ENCODE data around the gene EIF4A2.
"Not testable (repeated sequence)": the region's sequence is repeated elsewhere in the genome, so short reads cannot be mapped to it uniquely, and the experiment has no call there.

Gene EIF4A2

DNA sequence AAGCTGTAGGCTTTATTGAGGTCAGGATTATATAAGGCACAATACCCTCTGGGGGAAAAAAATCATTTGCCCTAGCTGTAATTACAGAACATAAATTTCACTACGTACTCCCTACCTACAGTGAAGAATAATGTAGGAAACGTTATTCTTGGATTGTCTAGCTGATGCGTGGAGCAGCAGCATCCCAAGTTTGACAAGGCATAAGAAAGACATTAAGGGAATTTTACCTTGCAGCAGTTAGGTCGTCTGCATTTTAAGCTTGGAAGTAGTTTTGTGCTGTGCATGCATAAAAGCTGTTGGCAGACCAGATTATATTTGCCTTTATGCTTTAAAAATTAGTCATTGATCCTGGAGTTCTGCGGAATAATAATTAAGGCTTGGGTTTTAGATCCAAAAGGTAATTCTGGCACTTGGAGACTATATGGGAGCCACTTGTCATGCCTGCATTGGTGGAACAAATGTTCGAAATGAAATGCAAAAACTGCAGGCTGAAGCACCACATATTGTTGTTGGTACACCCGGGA is 2.2 kb downstream of the EIF4A2 start:
- FAIRE-seq: no peak

DNA sequence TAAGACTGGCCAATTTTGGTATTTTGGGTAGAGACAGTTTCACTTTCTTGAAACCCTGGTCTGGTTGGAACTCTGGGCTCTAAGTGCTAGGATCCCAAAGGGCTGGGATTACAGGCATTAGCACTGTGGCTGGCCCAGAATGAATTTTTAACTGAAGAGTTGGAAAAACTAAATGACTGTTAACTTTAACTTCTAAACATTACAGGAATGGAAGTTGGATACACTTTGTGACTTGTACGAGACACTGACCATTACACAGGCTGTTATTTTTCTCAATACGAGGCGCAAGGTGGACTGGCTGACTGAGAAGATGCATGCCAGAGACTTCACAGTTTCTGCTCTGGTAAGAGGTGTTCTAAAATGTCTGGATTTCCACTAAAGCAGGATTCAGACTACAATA is 3.5 kb downstream of the EIF4A2 start:
- no peak for FAIRE-seq

DNA sequence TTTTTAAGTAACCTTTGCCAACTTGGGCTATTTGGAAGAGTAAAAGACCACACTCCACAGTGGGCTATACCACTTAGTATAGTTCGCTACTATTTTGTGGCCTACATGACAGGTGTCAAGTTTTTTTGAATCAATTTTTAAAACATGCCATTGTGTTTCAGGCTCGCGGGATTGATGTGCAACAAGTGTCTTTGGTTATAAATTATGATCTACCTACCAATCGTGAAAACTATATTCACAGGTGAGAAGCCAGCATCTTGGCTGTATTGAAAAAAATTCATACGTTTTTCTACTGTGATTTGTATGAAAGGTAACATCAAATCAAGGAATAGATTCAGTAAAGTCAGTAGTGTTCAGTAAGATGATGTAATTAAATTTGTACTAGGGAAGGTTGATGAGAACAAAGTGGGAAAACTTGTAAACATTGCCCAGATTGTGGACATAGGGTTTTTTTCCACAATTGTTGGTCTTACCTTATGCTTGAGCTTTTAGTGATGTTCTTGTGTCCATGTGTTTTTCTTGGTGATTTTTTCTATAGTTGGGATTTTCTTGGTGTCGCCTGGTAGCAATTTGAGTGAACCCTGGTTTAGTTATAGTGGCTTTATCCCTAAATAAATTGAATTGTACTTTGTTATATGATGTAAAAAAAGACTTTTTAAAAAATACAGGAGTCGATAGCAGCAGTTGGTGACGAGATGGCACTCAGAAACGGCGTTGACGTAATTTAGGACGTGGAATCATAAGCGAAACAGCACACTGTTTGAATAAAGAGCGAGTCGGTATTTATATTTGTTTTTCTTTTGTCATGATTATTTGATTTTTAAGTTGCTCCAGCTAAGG is 4.5 kb downstream of the EIF4A2 start:
- FAIRE-seq: no peak

DNA sequence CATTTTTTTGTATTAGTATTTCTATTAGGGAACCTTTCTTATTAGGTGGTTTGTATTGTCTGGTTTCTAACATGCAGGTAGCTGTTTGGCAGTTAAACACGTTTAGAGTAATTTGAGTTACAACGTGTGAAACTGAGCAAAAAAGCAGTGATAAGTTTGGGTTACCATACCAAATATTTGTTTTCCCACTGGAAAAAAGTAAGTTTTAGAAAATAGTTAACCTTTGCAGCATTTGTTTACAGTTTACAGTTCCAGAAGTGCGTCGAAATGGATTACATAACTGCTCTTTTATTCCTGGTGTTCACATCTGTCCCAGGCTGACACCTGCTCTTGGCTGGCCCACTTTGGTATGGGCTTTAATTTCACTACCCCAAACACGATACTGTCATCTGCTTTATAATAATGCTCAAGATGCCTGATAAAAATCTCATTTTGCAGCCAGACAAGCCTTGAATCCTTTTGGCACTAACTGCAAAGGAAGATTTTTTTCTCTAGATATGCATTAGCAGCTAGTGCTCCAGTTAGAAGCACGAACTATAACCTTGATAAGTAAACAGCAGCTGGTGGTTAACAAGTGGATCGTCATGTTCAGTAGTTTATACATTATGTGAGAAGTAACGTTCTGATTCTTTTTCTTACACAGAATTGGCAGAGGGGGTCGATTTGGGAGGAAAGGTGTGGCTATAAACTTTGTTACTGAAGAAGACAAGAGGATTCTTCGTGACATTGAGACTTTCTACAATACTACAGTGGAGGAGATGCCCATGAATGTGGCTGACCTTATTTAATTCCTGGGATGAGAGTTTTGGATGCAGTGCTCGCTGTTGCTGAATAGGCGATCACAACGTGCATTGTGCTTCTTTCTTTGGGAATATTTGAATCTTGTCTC is 5.3 kb downstream of the EIF4A2 start:
- no peak for FAIRE-seq

DNA sequence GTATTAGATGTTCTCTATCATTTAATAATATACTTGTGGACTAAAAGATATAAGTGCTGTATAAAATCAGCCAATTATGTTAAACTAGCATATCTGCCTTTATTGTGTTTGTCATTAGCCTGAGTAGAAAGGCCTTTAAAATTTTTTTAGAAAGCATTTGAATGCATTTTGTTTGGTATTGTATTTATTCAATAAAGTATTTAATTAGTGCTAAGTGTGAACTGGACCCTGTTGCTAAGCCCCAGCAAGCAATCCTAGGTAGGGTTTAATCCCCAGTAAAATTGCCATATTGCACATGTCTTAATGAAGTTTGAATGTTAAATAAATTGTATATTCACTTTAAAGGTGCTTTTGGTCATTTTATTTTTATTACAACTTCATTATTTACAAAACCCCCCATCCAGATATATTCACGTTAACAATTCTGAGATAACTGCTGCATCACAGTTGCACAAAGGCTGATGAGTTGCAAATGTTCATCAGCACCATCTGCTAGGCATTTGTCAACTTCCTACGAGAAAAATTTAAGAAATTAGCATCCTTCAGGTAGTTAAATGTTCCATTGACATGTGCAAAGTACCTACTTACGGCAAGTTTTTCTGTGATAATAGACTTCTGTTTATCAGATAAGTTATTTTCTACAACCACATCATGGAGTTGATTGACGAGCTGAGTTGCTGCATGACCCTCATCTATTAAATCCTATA is 6.3 kb downstream of the EIF4A2 start:
- no peak for FAIRE-seq

DNA sequence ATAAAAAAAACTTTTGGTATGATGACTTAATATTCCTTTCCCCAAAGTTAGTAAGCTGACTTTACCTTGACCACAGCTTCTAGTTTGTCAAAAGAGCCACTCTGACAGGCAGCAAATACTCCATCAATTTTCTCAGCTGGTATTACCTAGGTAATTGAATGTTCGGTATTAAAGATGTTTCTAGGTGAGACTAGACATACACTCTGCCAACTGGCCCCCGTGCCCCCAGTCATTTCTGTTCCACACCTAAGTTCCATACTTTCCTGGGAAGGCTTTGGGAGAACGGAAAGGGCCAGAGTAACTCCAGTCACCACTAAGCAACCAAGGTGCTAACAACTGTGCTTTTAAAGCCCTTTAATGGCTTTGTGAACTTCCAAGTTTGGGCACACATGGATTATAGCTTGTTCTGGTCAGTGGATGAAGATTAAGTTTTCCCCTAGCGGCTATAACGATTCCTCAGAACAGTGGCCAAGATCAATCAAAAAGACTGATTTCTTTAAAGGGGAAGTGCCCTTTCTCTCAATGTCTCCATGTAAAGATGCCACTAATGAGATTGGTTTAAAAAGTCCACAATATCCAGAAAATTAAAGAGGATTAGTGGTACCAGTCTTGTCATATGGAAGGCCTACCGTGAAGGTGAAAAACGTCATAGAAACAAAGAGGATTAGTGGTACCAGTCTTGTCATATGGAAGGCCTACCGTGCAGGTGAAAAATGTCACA is 7.0 kb downstream of the EIF4A2 start:
- FAIRE-seq: no peak

DNA sequence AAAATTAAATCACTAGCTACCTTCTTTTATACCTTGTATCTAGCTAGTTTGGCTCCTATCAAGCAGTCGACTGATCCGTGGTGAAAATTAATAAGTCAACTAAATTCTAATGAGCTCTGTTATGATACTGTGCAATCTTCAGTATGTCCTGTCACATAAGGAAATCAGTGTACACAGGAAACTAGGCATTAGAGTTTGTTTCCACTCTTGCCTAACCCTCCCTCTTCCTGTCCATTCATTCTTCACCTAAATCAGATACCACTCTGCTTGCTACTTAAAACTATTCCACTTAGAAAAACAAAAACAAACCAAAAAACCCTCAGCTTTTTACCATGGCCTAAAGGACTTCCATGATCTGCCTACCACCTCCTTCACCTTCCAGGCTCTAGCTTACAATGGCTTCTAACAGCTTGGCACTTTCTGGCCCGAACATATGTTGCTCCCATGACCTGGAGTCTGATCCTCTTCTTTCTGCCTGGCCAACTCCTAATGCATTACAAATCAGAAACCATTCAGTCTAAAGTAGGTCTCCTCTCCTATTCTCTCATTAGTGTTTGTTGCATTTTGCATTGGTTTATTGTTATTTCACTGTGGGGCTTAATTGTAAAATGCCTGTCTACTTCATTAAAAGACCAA is 15.0 kb downstream of the EIF4A2 start:
- no peak for FAIRE-seq

DNA sequence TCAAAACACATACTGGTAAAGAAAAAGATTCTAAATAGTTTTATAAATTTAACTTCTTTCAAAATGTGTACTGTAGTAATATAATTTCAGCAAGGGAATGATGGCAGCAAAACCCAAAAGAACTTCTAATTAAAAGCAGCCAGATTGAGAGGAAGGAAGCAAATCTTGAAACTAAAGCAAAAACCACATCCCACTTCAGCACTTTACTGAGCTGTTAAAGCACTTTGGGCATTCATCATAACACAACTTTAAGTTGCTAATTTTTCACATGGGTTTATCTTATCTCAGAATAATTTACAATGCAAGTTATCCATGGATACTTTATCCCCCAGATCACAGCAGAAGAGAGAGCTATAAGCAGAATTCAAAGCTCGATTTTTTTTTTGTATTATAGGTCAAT is 16.9 kb downstream of the EIF4A2 start:
- FAIRE-seq: no peak

DNA sequence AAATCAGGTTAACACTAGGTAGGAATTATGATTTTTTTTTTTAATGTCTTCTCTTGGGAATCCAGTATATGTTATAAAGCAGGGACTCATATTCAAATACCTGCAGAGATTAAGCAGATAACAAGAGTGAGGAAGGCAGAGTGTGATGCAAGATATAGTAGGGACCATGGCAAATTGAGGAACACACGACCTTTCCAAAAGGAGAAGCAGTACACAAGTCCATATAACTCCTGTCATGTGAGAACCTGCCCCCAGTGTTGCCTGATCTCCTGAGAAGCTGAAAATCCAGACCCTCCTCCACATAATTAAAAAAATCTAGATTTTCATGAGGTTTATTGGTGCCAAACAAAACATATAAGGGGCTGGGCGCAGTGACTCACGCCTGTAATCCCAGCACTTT is 19.3 kb downstream of the EIF4A2 start:
- FAIRE-seq: no peak

DNA sequence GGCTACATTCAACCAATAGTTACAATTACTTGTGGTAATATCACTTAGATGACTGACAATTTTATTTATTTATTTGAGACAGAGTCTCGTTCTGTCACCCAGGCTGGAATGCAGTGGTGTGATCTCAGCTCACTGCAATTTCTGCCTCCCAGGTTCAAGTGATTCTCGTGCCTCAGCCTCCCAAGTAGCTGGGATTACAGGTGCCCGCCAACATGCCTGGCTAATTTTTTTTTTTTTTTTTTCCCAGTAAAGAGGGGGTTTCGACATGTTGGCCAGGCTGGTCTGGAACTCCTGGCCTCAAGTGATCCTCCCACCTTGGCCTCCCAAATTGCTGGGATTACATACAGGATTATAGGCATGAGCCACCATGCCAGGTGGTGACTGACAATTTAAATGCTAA is 20.1 kb downstream of the EIF4A2 start:
- not testable (repeated sequence) for FAIRE-seq

DNA sequence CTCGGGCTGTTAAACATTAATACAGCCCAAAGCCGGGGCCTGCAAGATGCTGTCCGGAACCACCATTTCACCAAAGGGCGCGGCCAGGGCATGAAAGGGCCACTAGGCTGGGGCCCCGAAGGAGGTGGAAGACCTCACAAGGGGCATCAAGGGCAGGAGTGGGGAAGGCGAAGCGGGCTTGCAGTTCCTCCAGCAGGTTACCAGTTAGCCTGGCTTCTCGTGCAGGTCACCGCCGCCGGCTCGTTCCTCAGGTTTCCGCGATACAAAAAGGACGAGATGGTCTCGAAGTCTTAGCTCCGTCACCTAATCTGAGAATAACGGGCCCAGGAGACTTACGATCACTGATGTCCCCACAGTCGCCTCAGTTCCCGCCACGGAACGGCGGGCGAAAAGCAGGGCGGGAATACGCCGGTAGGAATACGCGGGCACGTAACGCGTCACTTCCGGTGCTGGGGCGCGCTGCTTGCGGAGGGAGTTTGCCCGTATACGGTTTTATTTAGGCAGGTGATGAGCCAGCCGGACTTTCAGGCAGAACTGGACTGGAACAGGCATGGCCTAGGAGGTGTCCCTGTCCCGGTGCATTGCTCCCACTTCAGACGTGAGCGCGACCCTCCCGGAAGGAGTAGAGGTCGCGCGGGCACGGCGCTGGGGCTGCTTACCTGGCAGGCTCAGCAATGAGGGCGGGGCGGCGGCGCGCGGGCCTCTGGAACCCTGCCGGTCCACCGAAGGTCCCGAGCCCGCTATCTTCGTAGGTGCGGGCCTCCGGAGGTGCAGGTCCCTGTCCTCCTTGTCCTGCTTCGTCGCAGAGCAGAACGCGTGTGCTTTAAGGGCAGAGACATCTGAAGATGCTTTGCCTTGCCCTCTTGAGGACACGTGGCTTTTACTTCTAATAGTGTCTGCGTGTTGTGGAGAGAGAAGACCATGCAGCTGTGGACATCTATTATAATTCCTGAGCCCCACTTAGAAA is 23.0 kb downstream of the EIF4A2 start, which contains the start of gene RFC4:
TSS of gene RFC4 (minus strand) at position 394 of the 967 bp plus-strand sequence. CDS start 1,769 bp downstream, outside the sequence.
- no peak for FAIRE-seq

DNA sequence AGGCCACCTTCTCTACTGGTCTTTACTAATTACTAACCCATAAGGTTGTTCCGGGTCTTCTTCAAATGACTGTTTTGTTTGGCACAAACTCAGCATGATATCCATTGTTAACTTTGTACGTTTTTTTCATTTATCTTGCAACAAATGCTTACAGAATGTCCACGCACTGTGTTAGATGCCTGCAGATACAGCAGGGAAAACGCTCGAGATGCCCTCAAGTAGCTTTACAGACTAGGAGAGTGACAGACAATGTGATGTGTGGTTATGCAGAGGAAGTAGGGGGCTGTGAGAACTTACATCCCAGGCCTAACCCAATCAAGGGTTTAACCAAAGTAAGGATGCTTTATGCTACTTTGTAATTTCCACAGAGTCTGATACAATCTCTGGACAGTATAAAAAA is 23.9 kb downstream of the EIF4A2 start:
- no peak for FAIRE-seq

DNA sequence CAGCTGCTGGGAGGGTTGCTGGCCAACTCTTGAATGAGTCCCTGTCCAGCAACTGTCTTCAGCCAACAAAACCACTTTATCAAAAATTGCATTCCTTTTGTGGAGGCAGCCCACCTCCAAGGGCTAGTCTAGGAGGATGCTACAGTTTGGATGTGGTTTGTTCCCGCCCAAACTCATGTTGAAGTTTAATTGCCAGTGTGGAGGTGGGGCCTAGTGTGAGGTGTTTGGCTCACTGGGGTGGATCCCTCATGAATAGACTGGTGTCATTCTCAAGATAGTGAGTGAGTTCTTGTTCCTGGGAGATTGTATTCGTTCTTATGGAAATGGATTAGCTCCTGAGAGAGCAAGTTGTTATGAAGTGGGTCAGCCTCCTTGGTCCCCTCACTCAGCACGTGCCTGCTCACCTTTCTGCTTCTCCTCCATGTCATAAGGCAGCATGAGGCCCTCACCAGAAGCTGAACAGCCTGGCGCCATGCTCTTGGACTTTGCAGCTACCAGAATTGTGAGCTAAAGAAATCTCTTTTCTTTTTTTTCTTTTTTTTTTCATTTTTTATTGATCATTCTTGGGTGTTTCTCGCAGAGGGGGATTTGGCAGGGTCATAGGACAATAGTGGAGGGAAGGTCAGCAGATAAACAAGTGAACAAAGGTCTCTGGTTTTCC is 27.1 kb downstream of the EIF4A2 start:
- FAIRE-seq: no peak

DNA sequence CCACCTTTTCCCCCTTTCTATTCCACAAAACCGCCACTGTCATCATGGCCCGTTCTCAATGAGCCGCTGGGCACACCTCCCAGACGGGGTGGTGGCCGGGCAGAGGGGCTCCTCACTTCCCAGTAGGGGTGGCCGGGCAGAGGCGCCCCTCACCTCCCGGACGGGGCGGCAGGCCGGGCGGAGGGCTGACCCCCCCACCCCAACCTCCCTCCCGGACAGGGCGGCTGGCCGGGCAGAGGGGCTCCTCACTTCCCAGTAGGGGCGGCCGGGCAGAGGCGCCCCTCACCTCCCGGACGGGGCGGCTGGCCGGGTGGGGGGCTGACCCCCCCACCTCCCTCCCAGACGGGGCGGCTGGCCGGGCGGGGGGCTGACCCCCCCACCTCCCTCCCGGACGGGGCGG is 27.9 kb downstream of the EIF4A2 start:
- not testable (repeated sequence) for FAIRE-seq

DNA sequence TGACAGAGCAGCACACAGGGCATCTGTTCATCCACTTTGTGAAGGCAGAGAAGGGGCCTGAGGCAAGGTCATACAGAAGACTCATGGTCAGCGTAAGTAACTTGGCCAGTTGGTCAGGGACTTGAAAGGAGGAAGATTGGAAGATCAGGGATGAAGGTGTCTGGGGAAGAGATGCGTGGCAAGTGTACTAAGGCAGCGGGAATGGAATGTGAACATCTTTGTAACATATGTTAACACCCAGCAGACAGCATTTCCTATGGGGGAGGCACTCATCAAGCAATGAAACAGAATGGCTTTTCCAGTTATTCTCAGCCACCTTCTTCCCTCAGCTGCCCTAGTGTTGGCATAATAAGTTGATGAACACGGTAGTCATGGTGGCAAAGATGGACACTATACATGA is 30.7 kb downstream of the EIF4A2 start:
- no peak for FAIRE-seq

DNA sequence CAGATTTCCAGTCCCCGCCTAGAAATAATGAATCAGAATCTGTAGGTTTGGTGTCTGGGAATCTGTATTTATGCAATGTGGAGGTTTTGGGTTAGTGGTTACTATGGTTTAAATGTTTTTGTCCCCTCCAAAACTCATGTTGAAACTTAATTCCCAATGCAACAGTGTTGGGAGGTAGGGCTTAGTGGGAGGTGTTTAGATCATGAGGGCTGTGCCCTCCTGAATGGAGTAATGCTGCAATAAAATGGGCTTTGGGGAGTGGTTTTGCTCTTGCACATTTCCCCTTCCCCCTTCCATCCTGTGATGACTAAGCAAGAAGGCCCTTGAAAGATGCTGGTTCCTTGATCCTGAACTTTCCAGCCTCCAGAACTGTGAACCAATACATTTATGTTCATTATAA is 32.1 kb downstream of the EIF4A2 start:
- no peak for FAIRE-seq

DNA sequence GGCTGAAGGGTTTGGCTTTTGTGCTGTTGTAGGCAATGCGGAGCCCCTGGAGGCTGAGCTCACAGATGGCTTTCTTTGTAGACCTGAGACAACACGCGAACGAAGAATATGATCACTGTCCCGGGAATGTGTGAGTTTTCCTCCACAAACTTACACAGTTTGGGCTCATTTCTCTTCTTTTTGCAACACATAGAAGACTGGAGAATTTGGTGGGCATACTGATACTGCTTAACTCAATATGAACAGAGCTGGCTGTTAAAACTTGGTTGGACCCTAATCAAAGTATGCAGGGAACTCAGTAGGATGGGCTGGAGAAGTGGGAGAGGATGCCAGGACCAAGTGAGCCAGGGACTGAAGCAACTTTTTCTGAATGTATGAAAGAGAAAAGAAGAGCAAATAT is 35.1 kb downstream of the EIF4A2 start:
- FAIRE-seq: no peak

DNA sequence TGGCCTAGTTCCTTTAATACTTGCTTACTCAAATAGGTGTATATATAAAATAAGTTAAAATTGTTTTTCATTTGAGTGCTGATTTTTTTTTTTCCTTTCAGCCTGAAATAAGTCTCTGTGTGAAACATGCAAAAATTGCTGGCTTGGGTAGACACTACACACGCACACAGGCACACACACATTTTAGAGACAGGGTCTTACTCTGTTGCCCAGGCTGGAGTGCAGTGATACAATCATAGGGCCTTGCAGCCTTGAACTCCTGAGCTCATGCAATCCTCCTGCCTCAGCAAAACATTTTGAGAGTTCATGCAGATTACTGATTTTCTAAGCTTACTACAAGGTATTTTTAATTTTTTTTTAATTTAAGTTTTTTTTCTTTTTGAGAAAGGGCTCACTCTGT is 35.6 kb downstream of the EIF4A2 start:
- FAIRE-seq: no peak

DNA sequence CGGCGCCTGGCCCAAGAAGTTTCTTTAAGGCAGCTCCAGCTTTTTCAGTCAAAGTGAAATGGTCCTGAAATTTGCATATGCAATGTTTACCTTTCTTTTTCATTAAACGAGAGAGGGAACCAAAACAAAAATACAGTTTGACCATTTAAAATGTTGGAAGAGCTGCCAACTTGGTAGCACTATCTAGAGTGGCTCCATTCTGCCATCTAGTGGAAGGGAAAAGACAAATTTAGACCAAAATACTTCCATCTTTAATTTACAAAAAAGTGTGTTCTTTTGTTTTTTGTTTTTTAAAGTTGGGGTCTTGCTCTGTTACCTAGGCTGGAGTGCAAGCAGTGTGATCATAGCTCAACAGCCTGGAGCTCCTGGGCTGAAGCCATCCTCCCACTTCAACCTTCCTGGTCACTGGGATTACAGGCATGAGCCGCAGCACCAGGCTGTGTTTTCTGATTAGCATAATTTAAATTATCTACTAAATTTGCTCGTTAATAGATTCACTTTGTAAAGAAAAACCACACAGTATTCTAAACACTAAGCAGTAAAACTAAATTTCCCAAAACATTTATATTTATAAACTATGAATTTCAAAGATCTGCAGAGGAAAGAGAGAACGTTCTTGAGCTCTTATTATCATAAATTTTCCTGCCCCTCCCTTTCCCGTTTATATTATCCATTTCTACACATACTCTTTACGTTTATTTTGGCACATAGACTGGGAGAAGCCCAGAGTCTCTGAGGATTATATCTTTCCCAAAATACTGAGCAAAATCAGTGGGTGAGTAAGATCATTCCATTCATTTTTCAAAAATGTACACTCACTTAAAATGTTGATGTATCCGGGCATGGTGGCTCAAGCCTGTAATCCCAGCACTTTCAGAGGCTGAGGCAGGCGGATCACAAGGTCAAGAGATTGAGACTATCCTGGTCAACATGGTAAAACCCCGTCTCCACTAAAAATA is 38.3 kb downstream of the EIF4A2 start:
- no peak for FAIRE-seq

Measured in colon (tissue), 2 donors.